ENCODE measurements around the gene EXD1.
"Not testable (repeated sequence)": the region's sequence is repeated elsewhere in the genome, so short reads cannot be mapped to it uniquely, and the experiment has no call there.

Gene EXD1

GRCh38 chr15:41139619-41140018 lies 90.9 kb downstream of the EXD1 start:
- DNase-seq = no peak

- DNase-seq = not testable (repeated sequence)
Observed at GRCh38 chr15:41139112-41139511, 91.4 kb downstream of the EXD1 start.

DNA sequence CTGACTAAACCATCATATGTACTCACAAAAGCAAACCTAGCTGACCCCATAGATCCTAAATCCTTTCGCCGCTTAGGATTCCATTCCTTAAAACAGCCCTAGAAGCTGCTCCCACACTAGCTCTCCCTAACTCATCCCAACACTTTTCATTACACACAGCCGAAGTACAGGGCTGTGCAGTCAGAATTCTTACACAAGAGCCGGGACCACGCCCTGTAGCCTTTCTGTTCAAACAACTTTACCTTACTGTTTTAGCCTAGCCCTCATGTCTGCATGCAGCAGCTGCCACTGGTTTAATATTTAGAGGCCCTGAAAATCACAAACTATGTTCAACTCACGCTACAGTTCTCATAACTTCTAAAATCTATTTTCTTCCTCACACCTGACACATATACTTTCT lies 95.0 kb downstream of the EXD1 start:
- DNase-seq = not testable (repeated sequence)

GRCh38 chr15:41133454-41133853 lies 97.1 kb downstream of the EXD1 start:
- no peak for DNase-seq

Measured in activated naive CD4-positive, alpha-beta T cell (primary cell).